NT2/D1 (cell line): Measurements from ENCODE around the gene ZC3H4.

Experiments
- SUZ12 ChIP-seq: IDR thresholded peaks from 2 replicates; pipeline ENCODE4 v1.6.1; 2011; ENCODE audit not compliant: insufficient read length, insufficient read depth; ENCODE audit errors: extremely low read depth
- ZNF274 ChIP-seq: IDR thresholded peaks from 2 replicates; pipeline ENCODE4 v1.6.1; 2011; ENCODE audit warnings: mild to moderate bottlenecking, low read depth, low read length

GRCh38 chr19:47146920-47147319, 33.3 kb upstream of the ZC3H4 start:
- TF ChIP-seq ZNF274 (no peak), SUZ12 (no peak)
